Measurements from ENCODE around the gene SP110. TPM values are rescaled to one million over a fixed set of nuclear protein-coding genes. Genes with fewer than 3 reads are reported as not detected.

The SP110 gene
- total RNA-seq, 1 experiment from 2014 or later: 0.75 TPM

DNA sequence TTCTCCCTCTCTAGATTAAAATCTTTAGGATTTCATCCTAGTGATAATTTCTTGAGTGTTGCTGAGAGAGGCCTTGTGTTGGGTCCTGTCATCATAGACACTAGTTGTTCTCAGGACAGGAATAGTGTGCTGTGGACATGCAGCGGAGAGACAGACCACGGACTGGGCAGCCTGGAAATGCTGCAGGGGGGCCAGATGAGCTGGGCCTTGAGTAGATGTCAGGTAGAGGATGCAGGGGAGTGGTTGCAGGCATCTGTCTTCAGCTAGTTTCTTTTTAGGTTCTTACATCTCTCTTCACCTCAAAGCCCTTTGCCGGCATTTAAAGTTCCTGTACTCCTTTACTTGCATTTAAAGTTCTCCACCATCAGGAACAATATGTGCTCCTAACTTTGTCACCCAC, 42.8 kb downstream of the SP110 start:
- H3K27me3 ChIP-seq (replicated peaks; ENCODE audit: control insufficient read depth, insufficient read depth, low read length): no peaks in the 10 kb centered on the region
- intact Hi-C loops (cut with micrococcal nuclease; ENCODE audit: unreplicated experiment): no loop called here
- no peak for DNase-seq
- H3K9me3 ChIP-seq: no peaks in the 10 kb centered on the region
- TF ChIP-seq, protein P1, sequence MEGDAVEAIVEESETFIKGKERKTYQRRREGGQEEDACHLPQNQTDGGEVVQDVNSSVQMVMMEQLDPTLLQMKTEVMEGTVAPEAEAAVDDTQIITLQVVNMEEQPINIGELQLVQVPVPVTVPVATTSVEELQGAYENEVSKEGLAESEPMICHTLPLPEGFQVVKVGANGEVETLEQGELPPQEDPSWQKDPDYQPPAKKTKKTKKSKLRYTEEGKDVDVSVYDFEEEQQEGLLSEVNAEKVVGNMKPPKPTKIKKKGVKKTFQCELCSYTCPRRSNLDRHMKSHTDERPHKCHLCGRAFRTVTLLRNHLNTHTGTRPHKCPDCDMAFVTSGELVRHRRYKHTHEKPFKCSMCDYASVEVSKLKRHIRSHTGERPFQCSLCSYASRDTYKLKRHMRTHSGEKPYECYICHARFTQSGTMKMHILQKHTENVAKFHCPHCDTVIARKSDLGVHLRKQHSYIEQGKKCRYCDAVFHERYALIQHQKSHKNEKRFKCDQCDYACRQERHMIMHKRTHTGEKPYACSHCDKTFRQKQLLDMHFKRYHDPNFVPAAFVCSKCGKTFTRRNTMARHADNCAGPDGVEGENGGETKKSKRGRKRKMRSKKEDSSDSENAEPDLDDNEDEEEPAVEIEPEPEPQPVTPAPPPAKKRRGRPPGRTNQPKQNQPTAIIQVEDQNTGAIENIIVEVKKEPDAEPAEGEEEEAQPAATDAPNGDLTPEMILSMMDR (IDR thresholded peaks at IDR 0.05; ENCODE audit: insufficient read depth in 1 of 2, low read depth in 1 of 2, low read length in 1 of 2, severe bottlenecking in 1 of 2, unreplicated experiment in 1 of 2): no peak
- Mint-ChIP-seq H3K36me3 (ENCODE audit: insufficient read depth, unreplicated experiment) (no peaks in the 10 kb centered on the region), H3K4me1 (ENCODE audit: low read depth, unreplicated experiment) (no peaks in the 10 kb centered on the region), H3K9me3 (ENCODE audit: unreplicated experiment) (no peaks in the 10 kb centered on the region), H3K27me3 (ENCODE audit: insufficient read depth, unreplicated experiment) (no peaks in the 10 kb centered on the region), H3K27ac (ENCODE audit: unreplicated experiment) (no peak overlapping the region), H3K4me3 (ENCODE audit: unreplicated experiment) (no peak overlapping the region)
- H3K4me1 ChIP-seq: no peaks in the 10 kb centered on the region
- H3K4me3 ChIP-seq (ENCODE audit: low read depth, low read length): no peak overlapping the region
- ChIA-PET CTCF (no interaction called here), POLR2A (no interaction called here)
- H3K36me3 ChIP-seq (ENCODE audit: control insufficient read depth, insufficient read depth, low read length): no peaks in the 10 kb centered on the region
- BruUV-seq (replicated peaks): no TSS peak

GRCh38 chr2:230174466-230174865, 45.3 kb downstream of the SP110 start:
- Histone ChIP-seq H3K36me3 (ENCODE audit: control insufficient read depth, insufficient read depth, low read length) (no peaks in the 10 kb centered on the region), H3K4me3 (ENCODE audit: low read depth, low read length) (no peak overlapping the region), H3K9me3 (no peaks in the 10 kb centered on the region), H3K27me3 (replicated peaks; ENCODE audit: control insufficient read depth, insufficient read depth, low read length) (no peaks in the 10 kb centered on the region), H3K4me1 (no peaks in the 10 kb centered on the region)
- intact Hi-C loops (cut with micrococcal nuclease; ENCODE audit: unreplicated experiment): no loop called here
- Mint-ChIP-seq H3K4me1 (ENCODE audit: low read depth, unreplicated experiment) (no peaks in the 10 kb centered on the region), H3K4me3 (ENCODE audit: unreplicated experiment) (no peak overlapping the region), H3K27me3 (ENCODE audit: insufficient read depth, unreplicated experiment) (no peaks in the 10 kb centered on the region), H3K9me3 (ENCODE audit: unreplicated experiment) (no peaks in the 10 kb centered on the region), H3K36me3 (ENCODE audit: insufficient read depth, unreplicated experiment) (no peaks in the 10 kb centered on the region), H3K27ac (ENCODE audit: unreplicated experiment) (no peak overlapping the region)
- no peak for DNase-seq
- CTCF ChIA-PET: no interaction called here
- BruUV-seq (replicated peaks): no TSS peak
- TF ChIP-seq, protein P1 (IDR thresholded peaks at IDR 0.05; ENCODE audit: insufficient read depth in 1 of 2, low read depth in 1 of 2, low read length in 1 of 2, severe bottlenecking in 1 of 2, unreplicated experiment in 1 of 2): no peak
- POLR2A ChIA-PET: no interaction called here

- Histone ChIP-seq H3K27me3 (replicated peaks; ENCODE audit: control insufficient read depth, insufficient read depth, low read length) (no peaks in the 10 kb centered on the region), H3K4me3 (ENCODE audit: low read depth, low read length) (no peak overlapping the region), H3K36me3 (ENCODE audit: control insufficient read depth, insufficient read depth, low read length) (no peaks in the 10 kb centered on the region), H3K9me3 (no peaks in the 10 kb centered on the region), H3K4me1 (no peaks in the 10 kb centered on the region)
- CTCF ChIA-PET: no interaction called here
- Mint-ChIP-seq H3K9me3 (ENCODE audit: unreplicated experiment) (no peaks in the 10 kb centered on the region), H3K27me3 (ENCODE audit: insufficient read depth, unreplicated experiment) (no peaks in the 10 kb centered on the region), H3K27ac (ENCODE audit: unreplicated experiment) (no peak overlapping the region), H3K4me1 (ENCODE audit: low read depth, unreplicated experiment) (no peaks in the 10 kb centered on the region), H3K4me3 (ENCODE audit: unreplicated experiment) (no peak overlapping the region), H3K36me3 (ENCODE audit: insufficient read depth, unreplicated experiment) (no peaks in the 10 kb centered on the region)
- POLR2A ChIA-PET: no interaction called here
- no peak for DNase-seq
- TF ChIP-seq, protein P1 (IDR thresholded peaks at IDR 0.05; ENCODE audit: insufficient read depth in 1 of 2, low read depth in 1 of 2, low read length in 1 of 2, severe bottlenecking in 1 of 2, unreplicated experiment in 1 of 2): no peak
- intact Hi-C loops (cut with micrococcal nuclease; ENCODE audit: unreplicated experiment): no loop called here
- BruUV-seq (replicated peaks): no TSS peak
Measured at GRCh38 chr2:230172852-230173251, 46.9 kb downstream of the SP110 start.

Measured in Caco-2 (cell line).